CD4-positive, alpha-beta T cell treated with Interleukin-17A for 4 hours (primary cell): ENCODE results near the gene PLCH2.
"Not testable (repeated sequence)": the region's sequence is repeated elsewhere in the genome, so short reads cannot be mapped to it uniquely, and the experiment has no call there.

Experiments
- DNase-seq: peaks from one replicate; pipeline ENCODE4 v3.0.0-alpha.2; 2020; ENCODE audit warnings: mixed read lengths

Gene PLCH2

DNA sequence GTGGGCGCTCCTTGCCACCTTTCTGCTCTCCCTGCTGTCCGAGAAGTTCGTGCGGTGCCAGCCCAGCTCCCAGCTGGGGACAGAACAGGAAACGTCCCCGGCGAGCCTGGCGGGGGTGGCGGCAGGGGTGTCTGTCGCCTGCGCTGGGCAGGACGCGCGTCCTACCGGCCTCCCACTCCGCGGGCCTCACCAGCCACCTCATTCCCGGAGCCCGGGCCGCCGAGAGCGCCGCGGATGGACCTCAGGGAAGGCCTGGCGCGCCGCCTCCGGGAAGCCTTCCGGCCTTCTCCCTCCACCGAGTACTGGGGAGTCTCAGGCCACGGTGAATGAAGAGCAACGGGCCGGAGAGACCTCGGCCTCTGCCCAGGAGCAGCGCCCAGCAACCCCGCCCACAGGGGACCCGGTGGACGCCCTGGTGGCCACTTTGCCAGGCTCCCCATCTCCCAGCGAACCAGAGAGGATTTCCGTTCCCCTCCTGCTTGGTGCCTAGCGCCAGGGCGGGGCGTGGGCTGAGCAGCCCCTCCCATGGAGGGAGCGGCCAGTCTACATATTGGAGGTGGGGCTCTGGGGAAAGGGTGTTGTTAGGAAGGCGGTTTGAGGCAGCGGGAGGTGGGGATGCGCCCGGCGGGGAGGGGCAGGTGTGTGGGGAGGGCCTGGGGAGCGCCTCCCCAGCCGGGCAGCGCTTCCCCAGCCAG lies 70.6 kb downstream of the PLCH2 start:
- DNase-seq: peak; percentile 90

DNA sequence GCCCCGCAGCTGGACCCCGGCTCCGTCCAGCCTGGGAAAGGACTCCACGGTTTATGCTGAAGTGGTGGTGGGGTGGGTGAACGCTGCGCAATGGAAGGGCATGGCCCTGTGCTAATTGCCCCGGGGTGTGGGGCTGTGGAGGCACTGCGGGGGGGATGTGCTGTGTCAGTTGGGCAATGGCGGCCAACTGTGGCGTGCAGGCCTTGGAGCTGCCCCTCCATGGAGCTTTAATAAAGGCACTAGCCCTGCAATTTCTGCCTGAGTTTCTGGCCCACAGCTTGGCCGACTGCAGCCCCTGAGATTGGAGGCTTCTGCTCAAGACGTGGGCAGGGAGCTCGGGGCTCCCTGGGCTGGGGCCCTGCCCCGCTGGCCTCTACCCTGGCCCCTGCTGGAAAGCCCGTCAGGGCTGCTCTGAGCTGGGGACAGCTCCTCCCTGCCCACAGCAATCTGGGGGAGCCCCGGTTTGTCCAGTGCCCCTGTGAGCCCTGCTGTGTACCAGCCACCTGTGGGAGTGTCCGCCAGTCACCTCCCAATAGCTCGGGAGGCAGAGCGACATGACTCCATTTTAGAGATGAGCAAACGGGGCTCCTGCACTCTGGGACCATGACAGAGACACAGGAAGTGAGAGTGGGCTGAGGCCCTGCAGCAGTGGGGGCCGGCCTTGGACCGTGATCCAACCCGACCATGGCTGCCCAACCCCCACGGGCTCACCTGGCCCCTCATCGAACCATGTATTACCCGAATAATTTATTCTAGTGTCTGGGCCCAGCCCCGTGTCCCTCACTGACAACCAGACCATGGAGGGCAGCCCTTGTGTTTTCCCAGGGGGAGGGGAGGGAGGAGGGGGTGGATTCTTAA lies 71.3 kb downstream of the PLCH2 start:
- DNase-seq: peak; percentile 59

- peak; percentile 92 for DNase-seq
Measured at GRCh38 chr1:2548068-2548589, 72.0 kb downstream of the PLCH2 start.

GRCh38 chr1:2549367-2550029 lies 73.4 kb downstream of the PLCH2 start:
- DNase-seq: not testable (repeated sequence)

GRCh38 chr1:2550309-2550861 lies 74.3 kb downstream of the PLCH2 start:
- DNase-seq: not testable (repeated sequence)

GRCh38 chr1:2551544-2551943 lies 75.5 kb downstream of the PLCH2 start:
- not testable (repeated sequence) for DNase-seq

DNA sequence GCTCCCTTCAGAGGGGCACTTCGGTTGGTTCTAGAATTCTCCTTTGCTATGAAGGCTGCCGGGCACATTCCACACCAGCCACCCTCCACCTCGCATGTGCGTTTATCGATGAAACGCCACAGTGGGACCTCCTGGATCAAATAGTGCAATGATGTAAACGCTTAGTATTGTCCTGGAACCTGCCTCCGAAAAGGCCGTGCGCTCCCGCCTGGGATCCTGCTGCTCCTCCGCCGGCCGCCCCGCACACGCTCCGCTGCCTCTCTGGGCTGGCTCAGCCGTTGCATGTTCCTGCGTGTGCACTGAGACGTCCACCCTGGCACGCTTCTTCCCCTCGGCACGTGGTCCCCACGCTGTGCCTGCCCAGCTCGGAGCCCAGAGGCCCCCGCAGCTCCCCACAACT lies 76.1 kb downstream of the PLCH2 start:
- DNase-seq: no peak

DNA sequence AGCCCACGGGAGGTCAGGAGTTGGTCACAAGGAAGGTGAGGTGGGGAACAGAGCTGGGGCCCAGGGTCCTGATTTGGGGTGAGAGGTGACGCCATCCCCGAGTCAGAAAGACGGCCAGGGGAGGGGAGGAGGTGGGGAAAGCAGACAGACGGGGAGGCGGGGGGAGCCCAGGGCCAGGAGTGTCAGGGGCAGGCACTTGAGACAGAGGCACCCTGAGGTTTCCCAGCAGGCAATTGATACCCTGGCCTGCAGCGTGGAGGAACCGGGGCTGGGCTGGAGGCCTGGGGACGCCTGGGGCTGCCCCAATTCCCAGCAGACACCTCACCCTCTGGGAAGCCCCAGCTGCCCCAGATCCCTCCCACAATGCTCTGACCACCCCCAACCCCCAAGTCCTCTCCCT lies 77.0 kb downstream of the PLCH2 start:
- DNase-seq: not testable (repeated sequence)

DNA sequence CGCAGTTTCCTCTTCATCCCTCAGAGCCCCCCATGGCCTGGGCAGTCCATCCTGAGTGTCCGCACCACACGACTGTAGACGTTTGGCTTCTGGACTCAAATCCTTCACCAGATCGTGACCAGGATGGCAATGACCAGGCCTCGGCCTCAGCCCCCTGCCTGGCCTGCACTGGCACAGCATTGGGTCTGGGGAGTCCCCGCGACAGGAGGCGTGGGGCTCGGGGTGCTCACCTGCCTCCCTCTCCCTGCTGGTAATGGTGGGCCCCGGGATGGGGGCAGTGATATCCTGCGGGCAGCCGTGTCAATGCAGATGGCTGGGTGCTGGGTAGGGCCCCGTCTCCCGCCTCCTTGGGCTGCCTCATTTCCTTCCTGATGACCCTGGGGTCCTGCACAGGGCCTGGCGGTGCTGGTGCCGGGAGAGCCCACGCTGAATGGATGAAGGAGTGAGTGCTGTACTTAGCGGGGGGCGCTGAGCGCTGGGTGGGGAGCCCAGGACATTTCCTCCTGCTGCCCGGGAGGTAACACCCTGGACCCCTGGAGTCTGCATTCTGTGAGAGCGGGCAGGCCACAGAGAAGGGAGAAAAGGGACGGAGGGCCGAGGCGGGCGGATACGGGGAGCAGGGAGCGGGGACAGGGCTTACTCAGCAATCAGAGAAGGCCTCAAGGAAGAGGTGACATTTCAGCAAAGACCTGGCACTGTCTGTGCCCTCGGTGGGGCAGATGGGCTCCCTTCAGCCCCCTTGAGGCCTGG lies 78.0 kb downstream of the PLCH2 start:
- DNase-seq: no peak

- peak; percentile 78 for DNase-seq
Measured at GRCh38 chr1:2554621-2555387, 78.7 kb downstream of the PLCH2 start.
